GM19193 (cell line): ENCODE results near the gene TLR10.

Experiments used
- POLR2A ChIP-seq: IDR thresholded peaks from 4 replicates; pipeline ENCODE4 v1.6.1; 2011; ENCODE audit not compliant: insufficient read depth, insufficient read length; ENCODE audit errors: extremely low read depth

Gene TLR10

DNA sequence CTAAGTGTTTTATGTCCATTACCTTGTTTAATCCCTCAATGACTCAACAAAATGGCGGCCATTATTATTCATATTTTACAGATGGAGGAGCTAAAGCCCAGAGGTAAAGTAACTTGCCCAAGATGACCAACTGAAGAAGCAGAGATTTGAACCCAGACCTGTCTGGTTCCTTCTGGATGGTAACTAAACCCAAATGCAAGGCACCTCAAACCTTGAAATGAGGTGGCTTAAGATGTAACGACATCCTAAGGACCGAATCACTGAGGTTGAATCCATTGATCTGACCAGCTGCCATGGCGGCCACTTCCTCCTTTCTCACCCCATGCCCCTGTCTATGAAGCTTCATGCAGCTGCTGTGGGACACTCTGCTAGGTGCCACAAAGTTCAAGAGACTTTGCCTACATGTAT, 932 bp downstream of the TLR10 start:
- TF ChIP-seq POLR2A = peak; percentile 34

DNA sequence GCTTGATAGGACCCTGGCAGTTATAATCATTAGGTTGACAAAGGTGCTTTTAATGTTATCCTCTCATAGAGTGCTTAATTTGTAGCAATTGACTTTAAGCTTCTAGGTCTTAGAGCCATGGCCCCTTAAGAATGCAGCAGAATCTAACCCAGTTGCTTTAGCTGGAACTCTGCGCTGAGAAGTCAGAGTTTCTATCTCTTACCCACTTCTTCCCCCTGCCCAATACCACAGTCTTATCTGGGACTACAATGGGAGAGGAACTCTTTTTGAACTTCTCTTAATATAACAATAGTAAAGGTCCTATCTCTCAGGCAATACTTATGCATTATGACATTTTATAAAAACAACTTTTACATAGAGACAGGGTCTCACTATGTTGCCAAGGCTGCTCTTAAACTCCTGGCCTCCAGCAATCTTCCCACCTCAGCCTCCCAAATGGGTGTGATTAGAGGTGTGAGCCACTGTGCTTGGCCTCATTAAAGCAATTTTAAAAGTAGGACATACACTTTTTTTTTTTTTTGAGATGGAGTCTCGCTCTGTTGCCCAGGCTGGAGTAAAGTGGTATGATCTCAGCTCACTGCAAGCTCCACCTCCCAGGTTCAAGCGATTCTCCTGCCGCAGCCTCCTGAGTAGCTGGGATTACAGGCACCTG, 1.8 kb downstream of the TLR10 start:
- no peak for TF ChIP-seq POLR2A

DNA sequence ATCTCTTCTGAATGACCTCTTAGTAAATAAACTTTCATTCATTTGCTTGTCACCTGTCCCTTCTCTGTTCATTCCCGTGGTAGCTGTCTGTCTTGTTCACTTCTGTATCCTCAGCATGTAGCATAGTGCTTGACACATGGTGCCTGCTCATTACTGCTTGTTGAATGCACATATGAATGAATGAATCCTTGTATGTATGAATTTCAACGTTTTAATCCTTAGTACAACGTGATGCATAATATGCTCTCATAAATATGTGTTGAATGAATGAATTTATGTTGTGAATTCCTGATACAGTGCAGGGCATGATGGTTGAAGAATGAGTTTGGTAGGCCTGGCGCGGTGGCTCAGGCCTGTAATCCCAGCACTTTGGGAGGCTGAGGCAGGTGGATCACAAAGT, 3.0 kb downstream of the TLR10 start:
- TF ChIP-seq POLR2A = no peak

DNA sequence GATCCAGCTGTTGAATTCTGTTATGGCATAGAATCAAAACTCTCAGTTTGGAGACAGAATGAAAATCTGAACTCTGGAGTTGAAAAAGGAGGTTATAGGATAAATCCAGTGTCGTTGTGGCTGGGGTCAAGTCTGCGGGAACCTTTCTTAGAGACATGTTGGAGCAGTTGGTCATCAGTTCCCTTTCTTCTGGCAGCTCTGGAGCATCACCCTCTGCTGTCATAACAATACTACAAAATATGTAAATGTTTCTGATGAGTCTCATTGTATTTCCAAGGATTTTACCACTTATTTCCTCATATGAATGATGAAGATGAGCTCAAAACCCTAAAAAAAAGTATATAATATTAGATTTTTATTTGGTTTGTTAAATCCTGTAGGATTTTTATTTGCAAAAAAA, 7.5 kb downstream of the TLR10 start:
- no peak for TF ChIP-seq POLR2A

DNA sequence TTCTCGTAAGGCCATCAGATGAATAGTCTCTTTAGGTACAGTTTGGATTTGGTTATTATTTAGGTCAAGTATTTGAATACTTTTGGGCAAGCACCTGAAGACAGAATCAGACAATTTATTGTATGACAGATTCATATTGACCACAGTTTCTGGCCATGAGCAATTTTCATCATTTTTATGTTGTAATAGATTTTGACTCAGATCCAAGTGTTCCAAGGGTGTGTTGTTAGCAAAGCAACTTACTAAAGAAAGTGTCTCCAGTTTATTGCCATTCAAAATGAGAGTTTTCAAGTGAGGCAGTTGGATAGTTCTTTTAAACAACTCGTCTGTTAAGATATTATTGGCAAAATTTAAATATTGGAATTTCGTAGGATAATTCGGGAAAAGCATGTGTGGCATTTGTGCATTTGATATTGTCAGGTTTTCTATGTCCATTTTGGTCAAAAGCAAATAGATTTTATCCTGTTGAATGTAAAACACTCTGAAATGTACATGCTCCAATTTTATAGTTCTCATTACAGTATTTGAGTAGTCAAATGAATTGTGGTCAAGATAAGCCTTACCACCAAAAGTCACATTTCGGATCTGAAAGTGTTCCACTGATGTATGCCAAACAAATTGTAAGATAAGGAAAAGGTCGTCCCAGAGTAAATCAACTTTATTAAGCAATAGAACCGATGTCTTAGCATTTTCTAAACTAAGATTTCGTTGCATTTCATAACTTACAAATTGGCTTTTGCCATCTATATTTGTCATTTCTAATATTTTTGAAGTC, 8.4 kb downstream of the TLR10 start:
- no peak for TF ChIP-seq POLR2A

DNA sequence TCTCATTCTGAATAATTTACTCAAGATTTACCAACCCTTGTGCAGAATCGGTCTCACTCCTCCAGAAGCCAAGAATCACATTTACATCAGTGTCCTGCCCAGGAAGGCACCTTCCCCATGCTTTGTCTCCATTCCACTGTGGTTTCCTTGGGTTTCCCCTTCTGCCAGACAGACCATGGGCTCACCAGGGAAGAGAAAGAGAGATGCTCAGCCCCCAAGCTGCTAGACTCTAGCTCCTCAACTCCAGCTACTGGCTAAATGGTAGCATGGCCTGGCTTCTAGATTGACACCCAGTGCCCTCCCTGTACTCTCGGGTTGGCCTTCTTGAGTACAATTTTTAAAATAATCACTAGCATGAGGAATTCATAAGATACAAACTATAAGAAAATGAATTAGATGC, 12.9 kb downstream of the TLR10 start:
- TF ChIP-seq POLR2A = no peak

DNA sequence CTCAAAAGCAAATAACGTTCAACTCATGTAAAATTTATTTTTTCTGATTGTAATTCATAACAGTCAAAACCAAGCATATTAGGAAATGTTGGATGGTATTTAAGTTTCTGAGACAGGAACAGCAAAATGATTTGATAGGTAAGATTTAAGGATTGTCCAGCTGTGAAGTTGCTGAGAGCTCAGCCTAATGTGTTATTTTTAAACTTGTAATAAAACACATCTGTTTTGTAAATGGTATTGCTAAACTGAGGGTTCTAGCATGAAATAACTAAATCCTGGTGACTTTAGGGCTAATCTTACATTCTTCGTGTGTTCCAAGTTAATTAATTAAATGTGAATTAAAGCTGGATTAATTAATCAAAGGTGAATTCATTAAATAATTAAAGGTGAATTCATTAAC, 13.3 kb downstream of the TLR10 start:
- no peak for TF ChIP-seq POLR2A

DNA sequence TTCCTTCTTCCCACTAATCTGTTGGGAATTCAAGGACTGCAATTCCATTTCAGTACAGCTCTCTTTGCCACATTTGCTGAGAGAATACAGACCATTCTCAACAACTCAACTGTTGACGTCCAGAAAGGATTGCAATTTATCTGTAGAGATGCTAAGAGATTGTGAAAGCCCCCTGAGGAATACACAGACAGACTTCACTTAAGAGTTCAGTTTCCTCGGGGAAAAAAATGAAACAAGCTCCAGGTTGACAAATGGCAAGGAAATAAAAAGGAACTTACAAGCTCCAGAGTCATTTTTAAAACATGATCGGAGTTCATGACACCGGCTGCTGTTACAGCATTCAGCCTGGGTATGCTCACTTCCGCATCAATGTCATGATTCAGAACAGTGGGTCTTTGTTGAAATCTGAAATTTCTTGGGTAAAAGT, 13.8 kb downstream of the TLR10 start:
- TF ChIP-seq POLR2A = no peak

DNA sequence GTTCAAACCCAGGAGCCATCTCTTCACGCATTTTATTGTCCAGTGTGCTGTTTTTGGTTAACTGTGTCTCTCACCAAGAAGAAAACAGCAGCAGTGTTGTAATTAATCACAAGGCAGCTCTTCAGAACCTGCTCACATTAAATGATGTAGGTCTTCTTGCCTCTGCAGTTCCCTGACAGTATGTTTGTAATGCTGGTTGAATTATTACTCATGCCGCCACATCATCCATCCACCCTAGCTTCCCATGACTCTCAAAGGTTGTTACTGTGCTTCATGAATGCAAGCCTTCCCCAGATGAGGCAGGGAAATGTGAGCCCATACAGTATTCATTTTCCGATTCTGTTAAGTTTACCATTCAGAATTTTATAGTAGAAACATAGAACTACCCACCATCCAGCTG, 17.4 kb downstream of the TLR10 start:
- TF ChIP-seq POLR2A = no peak

DNA sequence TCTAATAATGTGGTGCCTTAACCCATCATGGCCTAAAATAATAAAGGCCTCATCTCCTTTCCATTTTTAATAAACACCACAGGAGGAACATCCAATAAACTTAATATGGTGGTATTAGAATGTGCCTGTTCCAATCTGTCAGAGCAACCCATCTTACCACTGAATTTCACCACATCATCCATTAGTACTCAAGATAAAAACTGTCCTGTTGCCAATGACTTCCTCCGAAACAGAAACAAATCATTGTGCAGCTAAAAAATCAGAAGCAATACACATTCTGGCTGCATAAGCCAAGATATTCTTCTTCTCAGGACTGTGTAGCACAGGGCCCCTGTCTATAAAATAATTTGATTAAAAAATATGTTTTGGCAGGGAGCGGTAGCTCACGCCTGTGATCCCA, 18.5 kb downstream of the TLR10 start:
- no peak for TF ChIP-seq POLR2A

DNA sequence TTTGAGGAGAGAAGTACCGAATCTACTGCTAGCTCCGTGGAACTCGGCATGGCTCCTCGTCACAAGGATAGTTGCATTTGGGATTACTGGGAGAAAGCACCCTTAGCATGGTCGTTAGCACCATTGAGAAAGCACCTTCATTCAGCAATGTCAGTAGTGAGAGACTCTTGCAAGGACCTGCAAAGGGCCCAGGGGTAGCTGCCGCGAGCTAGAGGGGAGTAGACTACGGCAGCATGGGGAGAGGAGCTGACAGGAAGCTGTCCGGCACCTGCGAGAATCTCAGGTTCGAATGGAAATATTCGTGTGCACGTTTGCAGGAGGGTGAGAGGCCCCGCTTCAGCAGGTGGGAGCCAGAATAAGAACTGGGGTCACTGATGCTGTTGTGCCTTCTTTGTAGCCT, 20.2 kb downstream of the TLR10 start:
- peak; percentile 46 for TF ChIP-seq POLR2A

DNA sequence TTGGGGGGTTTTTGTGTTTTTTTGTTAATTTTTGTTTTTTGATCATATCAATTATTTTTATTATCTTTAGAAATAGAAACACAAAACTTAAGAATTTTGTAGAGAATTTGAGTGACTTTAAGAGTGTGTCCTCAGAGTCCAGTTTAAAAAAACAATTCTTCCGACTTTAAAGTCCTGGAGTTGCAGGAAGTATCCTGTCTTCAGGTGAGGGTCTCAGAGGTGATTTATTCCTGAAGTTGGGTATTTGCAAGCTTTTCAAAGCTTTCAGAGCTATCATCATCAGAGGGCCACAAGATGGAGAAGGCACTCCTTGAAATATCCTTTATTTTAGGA, 23.0 kb downstream of the TLR10 start:
- TF ChIP-seq POLR2A = no peak

DNA sequence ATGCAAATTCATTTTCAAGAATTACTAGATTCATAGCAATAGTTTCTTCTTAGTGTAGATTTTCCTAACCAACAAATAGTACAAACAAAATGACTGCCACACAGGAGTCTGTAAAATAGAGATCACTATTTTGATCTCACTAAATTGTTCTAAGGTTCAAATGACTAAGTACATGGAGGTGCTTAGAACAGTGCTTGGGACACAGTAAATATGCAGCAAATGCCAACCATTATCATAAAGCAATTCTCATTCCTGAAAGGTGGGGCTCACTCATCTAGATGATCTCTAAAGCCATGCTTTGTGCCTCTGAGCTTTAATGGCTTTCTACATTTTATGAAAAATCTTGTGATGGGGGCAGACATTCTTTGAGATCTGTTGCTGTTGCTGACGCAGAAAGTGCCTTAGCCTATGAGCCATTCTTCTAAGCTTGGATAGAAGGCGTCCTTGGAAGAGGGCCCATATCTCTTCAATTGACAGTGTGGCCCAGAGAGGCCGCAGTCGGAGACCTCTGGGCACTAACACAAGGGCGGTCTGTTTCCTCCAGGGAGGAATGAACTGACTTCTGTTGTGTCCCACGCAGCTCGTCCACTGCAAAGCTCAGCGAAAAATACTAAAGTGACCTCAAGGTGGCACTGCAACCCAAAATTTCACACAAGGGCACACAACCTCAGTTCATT, 23.5 kb downstream of the TLR10 start:
- TF ChIP-seq POLR2A = no peak

DNA sequence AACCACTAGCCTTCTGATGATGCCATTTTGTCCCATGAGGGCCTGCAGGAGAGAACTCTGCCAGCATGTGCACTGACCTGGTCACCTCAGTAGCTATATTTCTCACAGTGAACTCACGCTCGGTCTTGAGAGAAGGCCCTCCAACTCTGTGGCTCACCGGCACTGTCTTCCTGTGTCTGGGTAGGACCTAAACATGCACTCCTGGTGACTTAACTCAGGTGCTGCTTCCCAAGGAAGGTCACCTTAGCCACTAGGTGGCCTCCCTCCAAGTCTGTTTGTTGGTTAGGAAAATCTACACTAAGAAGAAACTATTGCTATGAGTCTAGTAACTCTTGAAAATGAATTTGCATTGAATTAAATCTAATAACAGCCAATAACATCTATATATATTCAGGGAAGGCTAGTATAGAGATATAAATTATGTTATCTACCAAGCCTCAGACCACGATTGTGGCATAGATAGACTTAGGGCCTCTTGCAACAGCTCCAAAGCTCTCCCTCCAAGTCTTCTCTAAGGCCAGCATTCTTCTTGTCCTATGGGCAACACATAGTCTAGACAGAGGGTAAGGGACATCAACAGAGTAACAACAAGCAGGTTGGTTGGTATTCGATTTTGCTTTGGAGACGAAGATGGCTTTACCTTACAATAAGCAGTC, 24.7 kb downstream of the TLR10 start:
- no peak for TF ChIP-seq POLR2A
